Measurements from ENCODE around the gene AK6. TPM values are rescaled to one million over a fixed set of nuclear protein-coding genes. Genes with fewer than 3 reads are reported as not detected.
A peak's percentile ranks its signal among the peaks of the same experiment; 100 is the strongest.
"Not testable (repeated sequence)": the region's sequence is repeated elsewhere in the genome, so short reads cannot be mapped to it uniquely, and the experiment has no call there.

AK6 gene
- total RNA-seq, 1 donor from 2014 or later, result 33.0 TPM

- no peak for TF ChIP-seq CTCF (conservative IDR thresholded peaks at IDR 0.05; ENCODE audit: low read depth, low read length)
- no peak for DNase-seq (ENCODE audit: low read depth)
These were observed 33.9 kb downstream of the AK6 start for GRCh38 chr5:69335341-69335935.

GRCh38 chr5:69334793-69335268 lies 34.5 kb downstream of the AK6 start:
- peak overlapping the region; percentile 39 for H3K4me3 ChIP-seq (ENCODE audit: low read depth, low read length)
- peak; percentile 81 for TF ChIP-seq CTCF (conservative IDR thresholded peaks at IDR 0.05; ENCODE audit: low read depth, low read length)
- DNase-seq (ENCODE audit: low read depth), result no peak

More at GRCh38 chr5:69335341-69335935, 33.9 kb downstream of the AK6 start:
- H3K4me3 ChIP-seq (ENCODE audit: low read depth, low read length), result no peak overlapping the region

GRCh38 chr5:69333668-69334315 lies 35.5 kb downstream of the AK6 start:
- DNase-seq (ENCODE audit: low read depth); H3K4me3 ChIP-seq (ENCODE audit: low read depth, low read length): not testable (repeated sequence)

- peak overlapping the region; percentile 63 for H3K4me3 ChIP-seq (ENCODE audit: low read depth, low read length)
- TF ChIP-seq CTCF (conservative IDR thresholded peaks at IDR 0.05; ENCODE audit: low read depth, low read length), result no peak
- DNase-seq (ENCODE audit: low read depth), result no peak
These were observed 37.5 kb downstream of the AK6 start for GRCh38 chr5:69331528-69332445.

- no peak for DNase-seq (ENCODE audit: low read depth)
- TF ChIP-seq CTCF (conservative IDR thresholded peaks at IDR 0.05; ENCODE audit: low read depth, low read length), result no peak
- no peak overlapping the region for H3K4me3 ChIP-seq (ENCODE audit: low read depth, low read length)
These were observed 39.3 kb downstream of the AK6 start for GRCh38 chr5:69329905-69330489.

- no peak for DNase-seq (ENCODE audit: low read depth)
- TF ChIP-seq CTCF (conservative IDR thresholded peaks at IDR 0.05; ENCODE audit: low read depth, low read length), result no peak
- H3K4me3 ChIP-seq (ENCODE audit: low read depth, low read length), result no peak overlapping the region
These were observed 43.0 kb downstream of the AK6 start for GRCh38 chr5:69326365-69326764.

GRCh38 chr5:69317391-69317790 lies 51.9 kb downstream of the AK6 start:
- no peak overlapping the region for H3K4me3 ChIP-seq (ENCODE audit: low read depth, low read length)

More at GRCh38 chr5:69317391-69317790, 51.9 kb downstream of the AK6 start:
- DNase-seq (ENCODE audit: low read depth), result no peak
- no peak for TF ChIP-seq CTCF (conservative IDR thresholded peaks at IDR 0.05; ENCODE audit: low read depth, low read length)
